ENCODE results near the gene FCER1A.
A peak's percentile ranks its signal among the peaks of the same experiment; 100 is the strongest.
"Not testable (repeated sequence)": the region's sequence is repeated elsewhere in the genome, so short reads cannot be mapped to it uniquely, and the experiment has no call there.

FCER1A gene

DNA sequence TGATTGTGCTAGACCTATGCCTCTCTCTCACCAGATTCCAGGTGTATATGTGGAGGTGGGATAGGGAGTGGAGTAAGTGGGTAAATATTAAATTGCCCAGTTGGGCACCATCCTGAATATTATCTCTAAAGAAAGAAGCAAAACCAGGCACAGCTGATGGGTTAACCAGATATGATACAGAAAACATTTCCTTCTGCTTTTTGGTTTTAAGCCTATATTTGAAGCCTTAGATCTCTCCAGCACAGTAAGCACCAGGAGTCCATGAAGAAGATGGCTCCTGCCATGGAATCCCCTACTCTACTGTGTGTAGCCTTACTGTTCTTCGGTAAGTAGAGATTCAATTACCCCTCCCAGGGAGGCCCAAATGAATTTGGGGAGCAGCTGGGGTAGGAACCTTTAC lies at the start of gene FCER1A:
Gene FCER1A, plus strand, starts transcription at position 242 of the 400 bp plus-strand sequence. Its CDS starts 29 bp downstream, at position 271.
- DNase-seq (ENCODE audit: low spot score) = no peak

DNA sequence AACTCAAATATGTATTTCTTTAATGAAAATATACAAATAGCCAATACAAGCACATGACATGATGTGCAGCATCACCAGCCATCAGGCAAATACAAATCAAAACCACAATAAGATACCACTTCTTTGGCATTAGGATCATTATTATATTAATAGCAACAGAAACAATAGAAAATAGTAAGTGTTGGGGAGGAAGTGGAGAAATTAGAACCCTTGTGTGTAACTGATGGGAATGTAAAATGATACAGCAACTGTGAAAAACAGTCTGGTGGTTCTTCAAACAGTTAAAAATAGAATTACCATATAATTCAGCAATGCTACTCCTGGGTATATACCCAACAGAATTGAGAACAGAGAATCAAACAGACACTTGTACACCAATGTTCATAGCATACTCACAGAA lies 40.8 kb upstream of the FCER1A start:
- DNase-seq (ENCODE audit: low spot score) = no peak

DNA sequence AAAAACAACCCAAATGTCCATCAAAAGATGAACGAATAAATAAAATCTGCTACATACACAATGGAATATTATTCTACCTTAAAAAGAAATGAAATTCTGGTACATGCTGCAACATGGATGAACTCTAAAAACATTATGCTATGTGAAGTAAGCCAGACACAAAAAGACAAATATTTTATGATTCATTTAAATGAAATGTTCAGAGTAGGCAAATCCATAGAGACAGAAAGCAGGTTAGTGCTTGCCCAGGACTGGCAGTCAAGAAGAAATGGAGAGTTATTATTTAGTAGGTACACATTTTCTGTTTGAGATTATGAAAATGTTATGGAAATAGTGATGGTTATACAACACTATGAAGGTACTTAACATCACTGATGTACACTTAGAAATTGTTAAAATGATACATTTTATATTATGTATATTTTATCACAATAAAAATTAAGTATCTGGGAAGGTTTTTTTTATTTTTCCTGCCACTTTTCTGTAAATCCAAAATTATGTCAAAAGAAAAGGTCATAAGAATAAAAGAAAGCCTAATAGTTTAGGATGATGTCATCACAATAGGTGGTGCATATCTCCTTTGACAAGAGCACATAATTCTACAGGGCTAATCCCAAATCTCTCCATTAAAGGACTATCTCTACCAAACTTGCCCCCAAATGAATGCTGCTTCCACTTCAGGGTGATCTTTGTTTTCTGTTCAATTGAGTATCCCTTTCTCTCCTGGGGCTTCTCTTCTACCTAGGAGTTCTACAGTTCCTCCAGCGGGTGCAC lies 40.2 kb upstream of the FCER1A start:
- DNase-seq (ENCODE audit: low spot score) = no peak

GRCh38 chr1:159266832-159267231 lies 35.3 kb upstream of the FCER1A start:
- DNase-seq (ENCODE audit: low spot score) = no peak

- no peak for DNase-seq (ENCODE audit: low spot score)
These were observed 27.5 kb upstream of the FCER1A start for GRCh38 chr1:159274631-159275030.

GRCh38 chr1:159275891-159276290 lies 26.2 kb upstream of the FCER1A start:
- DNase-seq (ENCODE audit: low spot score) = no peak

DNA sequence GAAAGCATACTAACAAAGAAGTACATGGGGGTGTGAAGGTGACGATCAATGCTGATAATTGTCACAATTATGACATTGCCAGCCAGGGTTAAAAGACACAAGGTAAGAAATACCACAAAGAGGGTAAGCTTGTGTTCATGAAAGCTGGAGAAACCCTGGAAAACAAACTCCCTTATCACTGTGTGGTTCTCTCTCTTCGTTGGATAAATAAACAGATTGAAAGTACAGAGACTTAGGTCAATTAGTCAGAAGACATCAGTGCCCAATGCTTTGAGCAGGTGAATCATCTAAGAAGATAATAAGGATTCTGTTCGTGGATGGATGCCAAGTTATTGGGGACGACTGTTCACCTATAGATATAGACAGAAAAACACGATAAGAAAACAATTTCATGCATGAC lies 22.4 kb upstream of the FCER1A start:
- no peak for DNase-seq (ENCODE audit: low spot score)

DNA sequence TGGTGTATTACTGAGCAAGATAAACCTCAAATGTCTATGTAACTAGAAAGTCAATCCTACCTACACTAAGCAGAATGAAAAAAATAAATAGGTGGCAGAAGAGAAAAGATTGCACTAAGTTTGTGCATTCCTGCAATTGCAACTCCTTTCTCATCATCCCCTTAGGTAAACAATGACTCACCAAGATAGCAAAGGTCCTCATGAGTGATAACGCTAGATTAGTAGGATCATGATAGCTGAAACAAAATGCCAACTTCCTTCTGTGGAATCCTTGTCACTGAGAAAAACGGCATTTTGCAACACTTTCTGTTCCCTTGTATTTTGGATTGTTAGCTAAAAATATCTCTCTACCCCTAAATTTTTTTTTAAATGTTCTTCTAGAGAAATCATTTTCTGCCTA lies 20.0 kb upstream of the FCER1A start:
- no peak for DNase-seq (ENCODE audit: low spot score)

DNA sequence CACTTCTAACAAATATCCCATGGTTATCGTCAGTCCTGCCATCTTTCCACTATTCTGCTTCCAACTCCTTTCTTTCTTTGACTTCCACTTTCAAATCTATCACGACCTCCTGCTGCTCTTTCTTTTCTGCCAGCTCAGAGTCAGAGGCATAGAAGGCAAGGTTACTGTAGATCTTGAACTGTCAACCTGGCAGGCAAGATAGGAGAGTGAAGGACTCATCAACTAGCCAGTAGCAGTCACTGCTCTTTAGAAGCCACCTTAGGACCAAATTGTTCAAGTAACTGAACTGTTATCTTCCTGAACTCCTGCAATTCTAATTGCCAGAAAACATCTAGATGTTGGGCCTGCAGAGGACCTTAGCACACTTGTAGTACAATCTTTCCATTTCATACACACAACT lies 13.1 kb upstream of the FCER1A start:
- no peak for DNase-seq (ENCODE audit: low spot score)

DNA sequence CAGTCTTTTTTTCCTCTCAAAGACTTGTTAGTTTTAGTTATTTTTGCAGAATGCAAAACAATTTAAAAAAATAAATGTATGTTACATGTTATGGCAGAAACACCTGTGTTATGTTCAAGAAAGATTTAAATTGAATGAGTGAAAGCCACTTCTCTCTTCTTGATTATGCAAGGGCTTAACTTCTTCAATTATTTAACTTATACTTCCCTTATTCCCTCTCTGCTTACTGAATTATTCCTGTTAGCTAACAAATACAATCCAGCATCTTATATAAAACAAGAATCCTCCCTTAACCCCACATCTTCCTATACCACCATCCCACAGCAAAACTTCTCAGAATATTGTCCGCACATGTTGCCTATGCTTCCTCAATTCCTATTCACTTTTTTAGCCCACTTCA lies 10.7 kb upstream of the FCER1A start:
- DNase-seq (ENCODE audit: low spot score) = no peak

- peak; percentile 2 for DNase-seq (ENCODE audit: low spot score)
These were observed 5.3 kb upstream of the FCER1A start for GRCh38 chr1:159296706-159297375.

- no peak for DNase-seq (ENCODE audit: low spot score)
These were observed 2.0 kb upstream of the FCER1A start for GRCh38 chr1:159300146-159300545.

DNA sequence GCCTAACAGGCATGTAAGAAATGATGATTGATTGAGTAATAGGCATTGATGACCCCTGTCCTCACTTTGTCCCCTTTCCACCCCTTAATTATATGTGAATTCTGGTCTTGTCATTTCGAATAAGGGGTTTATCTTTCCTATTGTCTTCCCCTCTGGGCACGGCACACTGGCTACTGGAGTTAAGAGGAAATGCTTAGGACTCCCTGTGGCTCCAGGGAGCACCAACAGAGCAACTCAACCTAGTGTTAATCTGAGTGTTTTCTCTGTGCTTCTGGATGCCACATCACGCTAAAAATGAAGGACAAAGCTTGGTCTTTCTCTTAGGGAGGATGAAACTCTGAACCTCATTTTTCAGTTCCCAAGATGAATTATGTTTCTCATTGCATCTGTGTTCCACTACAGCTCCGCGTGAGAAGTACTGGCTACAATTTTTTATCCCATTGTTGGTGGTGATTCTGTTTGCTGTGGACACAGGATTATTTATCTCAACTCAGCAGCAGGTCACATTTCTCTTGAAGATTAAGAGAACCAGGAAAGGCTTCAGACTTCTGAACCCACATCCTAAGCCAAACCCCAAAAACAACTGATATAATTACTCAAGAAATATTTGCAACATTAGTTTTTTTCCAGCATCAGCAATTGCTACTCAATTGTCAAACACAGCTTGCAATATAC lies 5.3 kb downstream of the FCER1A start:
- DNase-seq (ENCODE audit: low spot score) = no peak

DNA sequence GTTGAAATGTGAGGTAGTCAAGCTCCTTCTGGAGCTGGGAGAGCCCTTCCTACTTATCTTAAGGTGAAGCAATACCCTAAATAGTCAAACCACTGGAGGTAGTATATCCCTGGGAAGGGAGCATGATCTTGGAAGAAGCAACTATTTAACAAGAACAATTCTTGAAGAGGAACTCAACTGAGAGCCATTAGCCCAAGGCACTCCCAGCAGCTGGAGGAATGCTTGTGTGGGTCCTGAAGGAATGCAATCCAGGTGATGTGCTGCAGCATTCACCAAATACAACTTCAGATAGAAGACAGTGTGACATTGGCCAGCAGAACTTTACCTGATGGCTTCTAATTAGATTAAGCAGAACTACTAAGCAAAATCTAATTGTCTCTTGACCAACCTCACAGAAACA lies 9.5 kb downstream of the FCER1A start:
- no peak for DNase-seq (ENCODE audit: low spot score)

GRCh38 chr1:159315381-159315780 lies 13.2 kb downstream of the FCER1A start:
- no peak for DNase-seq (ENCODE audit: low spot score)

- DNase-seq (ENCODE audit: low spot score) = no peak
These were observed 16.8 kb downstream of the FCER1A start for GRCh38 chr1:159318784-159319551.

GRCh38 chr1:159334797-159335196 lies 32.7 kb downstream of the FCER1A start:
- no peak for DNase-seq (ENCODE audit: low spot score)

DNA sequence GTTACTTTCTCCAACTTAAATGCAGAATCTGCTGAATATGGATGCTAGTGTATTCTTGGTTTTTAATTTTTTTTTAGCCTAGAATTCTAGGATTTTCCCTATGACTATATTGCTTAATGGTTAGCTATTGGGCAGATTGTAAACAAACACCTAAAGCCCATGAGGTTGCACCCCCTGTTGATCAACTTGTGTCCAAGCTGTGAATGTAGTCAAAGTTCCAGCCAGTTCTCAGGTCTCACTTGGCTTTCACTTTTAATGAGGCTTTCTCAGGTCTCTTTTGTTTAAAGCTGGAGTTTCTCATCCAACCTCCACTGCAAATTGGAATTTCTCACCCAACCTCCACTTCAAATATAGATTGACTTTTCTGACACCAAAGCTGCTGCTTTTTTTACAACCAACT lies 35.9 kb downstream of the FCER1A start:
- no peak for DNase-seq (ENCODE audit: low spot score)

- DNase-seq (ENCODE audit: low spot score) = no peak
These were observed 37.4 kb downstream of the FCER1A start for GRCh38 chr1:159339536-159339935.

GRCh38 chr1:159341736-159342135 lies 39.6 kb downstream of the FCER1A start:
- DNase-seq (ENCODE audit: low spot score) = no peak

DNA sequence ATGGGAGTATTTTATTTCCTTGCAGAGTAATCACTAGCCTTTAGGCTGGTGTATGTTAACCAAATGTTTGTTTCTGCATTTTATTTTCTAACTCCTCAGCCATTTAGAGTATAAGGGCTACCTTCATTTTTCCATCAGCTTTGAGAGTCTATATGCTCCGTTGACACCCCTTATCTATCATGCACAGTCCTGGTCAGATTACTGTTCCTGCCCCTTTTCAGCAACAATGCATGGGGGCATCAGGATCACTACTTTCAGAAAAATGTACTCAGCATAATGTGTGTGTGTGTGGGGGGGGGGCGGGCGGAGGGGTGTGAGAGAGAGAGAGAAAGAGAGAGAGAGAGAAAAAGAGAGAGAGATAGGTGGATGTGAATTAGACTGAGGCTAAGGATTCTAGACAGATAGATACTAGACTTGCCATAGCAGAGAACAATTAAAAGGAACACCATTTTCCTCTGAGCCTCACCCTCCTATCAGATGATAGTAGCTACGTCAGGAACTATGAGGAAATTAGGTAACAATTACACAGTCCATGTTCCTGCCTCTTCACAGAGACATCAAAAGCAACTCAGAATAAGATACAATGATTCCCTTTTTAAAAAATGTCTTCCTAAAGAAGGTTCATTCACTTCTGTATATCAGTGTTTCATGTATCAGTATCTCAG lies 40.8 kb downstream of the FCER1A start:
- no peak for DNase-seq (ENCODE audit: low spot score)

DNA sequence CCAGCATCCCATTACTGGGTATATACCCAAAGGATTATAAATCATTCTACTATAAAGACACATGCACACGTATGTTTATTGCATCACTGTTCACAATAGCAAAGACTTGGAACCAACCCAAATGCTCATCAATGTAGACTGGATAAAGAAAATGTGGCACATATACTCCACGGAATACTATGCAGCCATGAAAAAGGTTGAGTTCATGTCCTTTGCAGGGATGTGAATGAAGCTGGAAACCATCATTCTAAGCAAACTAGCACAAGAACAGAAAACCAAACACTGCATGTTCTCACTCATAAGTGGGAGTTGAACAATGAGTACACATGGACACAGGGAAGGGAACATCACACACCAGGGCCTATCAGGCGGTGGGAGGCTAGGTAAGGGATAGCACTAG lies 47.2 kb downstream of the FCER1A start:
- not testable (repeated sequence) for DNase-seq (ENCODE audit: low spot score)

Measured in cerebellar cortex (tissue), 1 donor.